HEK293 (cell line): ENCODE results near the gene CDK8.
A peak's percentile ranks its signal among the peaks of the same experiment; 100 is the strongest.

Experiments used
- CTCF ChIA-PET: fragments of 350-600 bp; formaldehyde crosslinking; extraction: SDS; loops from one replicate; lab custom pipeline; 2021; ENCODE audit warnings: antibody characterized with exemption; lab: Yijun Ruan, JAX
- POLR2A ChIA-PET: fragments of 300-600 bp; formaldehyde crosslinking; extraction: SDS; loops from one replicate; lab custom pipeline; 2020; ENCODE audit warnings: antibody characterized with exemption, inconsistent platforms; lab: Yijun Ruan, JAX
- H3K27ac ChIP-seq: fragments of 200-500 bp; sonication (Bioruptor generic); 2 replicates; pipeline ENCODE4 v1.5.1; 2014; ENCODE audit warnings: low read depth, low read length, control low read depth, inconsistent platforms; ENCODE audit errors: extremely low read depth
- H3K36me3 ChIP-seq, 2 experiments: fragments of 200-500 bp in 1 of 2; sonication (Bioruptor generic) in 1 of 2; 1 replicate in 1 of 2; 2 replicates in 1 of 2; pipeline ENCODE4 v1.5.1; 2014 to 2017; ENCODE audit warnings: inconsistent platforms in 2 of 2, low read length in 2 of 2; ENCODE audit not compliant: control insufficient read depth in 2 of 2, insufficient read depth in 1 of 2
- H3K4me1 ChIP-seq: fragments of 200-500 bp; sonication (Bioruptor generic); 2 replicates; pipeline ENCODE4 v1.5.1; 2014; ENCODE audit warnings: mild to moderate bottlenecking, low read length, inconsistent platforms; ENCODE audit not compliant: control insufficient read depth, insufficient read depth
- H3K4me3 ChIP-seq: 2 replicates; pipeline ENCODE4 v1.5.1; 2011; ENCODE audit warnings: low read depth, mild to moderate bottlenecking, control low read depth, low read length, moderate library complexity
- H3K9me3 ChIP-seq: fragments of 200-500 bp; sonication (Bioruptor generic); 2 replicates; pipeline ENCODE4 v1.5.1; 2014; ENCODE audit warnings: low read depth, low read length, inconsistent platforms; ENCODE audit not compliant: control insufficient read depth, insufficient read depth
- KLF17 ChIP-seq: fragments of 450-650 bp; formaldehyde crosslinking; IDR thresholded peaks from 2 replicates; pipeline ENCODE4 v1.5.1; 2016; ENCODE audit warnings: missing biosample characterization, missing genetic modification characterization
- YY2 ChIP-seq: fragments of 450-650 bp; formaldehyde crosslinking; IDR thresholded peaks from 2 replicates; pipeline ENCODE4 v1.5.1; 2016; ENCODE audit warnings: missing biosample characterization, missing genetic modification characterization
- ZBTB44 ChIP-seq: fragments of 450-650 bp; IDR thresholded peaks from 2 replicates; pipeline ENCODE4 v1.5.1; 2018; ENCODE audit warnings: missing biosample characterization, mild to moderate bottlenecking, missing genetic modification characterization
- ZNF121 ChIP-seq: fragments of 450-650 bp; formaldehyde crosslinking; IDR thresholded peaks from 2 replicates; pipeline ENCODE4 v1.5.1; 2016; ENCODE audit warnings: missing biosample characterization, missing genetic modification characterization
- ZNF280C ChIP-seq: fragments of 450-650 bp; formaldehyde crosslinking; IDR thresholded peaks from 2 replicates; pipeline ENCODE4 v1.5.1; 2016; ENCODE audit warnings: missing biosample characterization, missing genetic modification characterization
- ZNF513 ChIP-seq: fragments of 450-650 bp; IDR thresholded peaks from 2 replicates; pipeline ENCODE4 v1.5.1; 2018; ENCODE audit warnings: missing biosample characterization, missing genetic modification characterization
- ZNF518A ChIP-seq: fragments of 450-650 bp; formaldehyde crosslinking; conservative IDR thresholded peaks from 2 replicates; pipeline ENCODE4 v1.5.1; 2016; ENCODE audit warnings: low read depth, missing biosample characterization, missing genetic modification characterization
- ZNF792 ChIP-seq: fragments of 450-650 bp; formaldehyde crosslinking; IDR thresholded peaks from 2 replicates; pipeline ENCODE4 v1.5.1; 2016; ENCODE audit warnings: missing biosample characterization, missing genetic modification characterization

The CDK8 gene

GRCh38 chr13:26221721-26222519 is 32.0 kb upstream of the CDK8 start, which contains the start of gene RNF6 (continued):
- TF ChIP-seq ZNF513 (tag by site-specific recombination) (peak; percentile 31; the same call in 1 of the 2 replicates), ZBTB44 (no peak), KLF17 (tag by site-specific recombination) (peak; percentile 90)

GRCh38 chr13:26222520-26223046 is 31.3 kb upstream of the CDK8 start:
- H3K4me1 ChIP-seq = no peaks in the 10 kb centered on the region
- peak overlapping the region; percentile 57 for H3K4me3 ChIP-seq
- H3K36me3 ChIP-seq = peaks cover 0 to 25% of the 10 kb centered on the region in 2 experiments; a peak in 2 of 3 replicates
- H3K9me3 ChIP-seq = no peaks in the 10 kb centered on the region
- 0 out of 2 replicates have a peak, but pooled peaks have one; percentile 15 for TF ChIP-seq ZNF518A
- no peak for TF ChIP-seq ZNF792 (tag by site-specific recombination)
- TF ChIP-seq ZNF280C (tag by site-specific recombination) = no peak
- peak; percentile 5; the same call in 1 of the 2 replicates for TF ChIP-seq YY2 (tag by site-specific recombination)
- TF ChIP-seq ZNF121 (tag by site-specific recombination) = peak; percentile 60; the same call in 1 of the 2 replicates
- peak overlapping the region; percentile 85 for H3K27ac ChIP-seq
- CTCF ChIA-PET = interaction anchor here (0.6 to 2.9 kb wide), 2 partner anchors 49 to 476 kb away, joined by 7 to 8 read pairs; no protein-coding TSS in a partner anchor
- POLR2A ChIA-PET = interaction anchor here (0.6 to 1.3 kb wide), 3 partner anchors 31 to 33 kb away, joined by 3 to 4 read pairs (median 3); partner anchors contain the start of gene CDK8
